ENCODE measurements around the gene SIPA1L3.

DNA sequence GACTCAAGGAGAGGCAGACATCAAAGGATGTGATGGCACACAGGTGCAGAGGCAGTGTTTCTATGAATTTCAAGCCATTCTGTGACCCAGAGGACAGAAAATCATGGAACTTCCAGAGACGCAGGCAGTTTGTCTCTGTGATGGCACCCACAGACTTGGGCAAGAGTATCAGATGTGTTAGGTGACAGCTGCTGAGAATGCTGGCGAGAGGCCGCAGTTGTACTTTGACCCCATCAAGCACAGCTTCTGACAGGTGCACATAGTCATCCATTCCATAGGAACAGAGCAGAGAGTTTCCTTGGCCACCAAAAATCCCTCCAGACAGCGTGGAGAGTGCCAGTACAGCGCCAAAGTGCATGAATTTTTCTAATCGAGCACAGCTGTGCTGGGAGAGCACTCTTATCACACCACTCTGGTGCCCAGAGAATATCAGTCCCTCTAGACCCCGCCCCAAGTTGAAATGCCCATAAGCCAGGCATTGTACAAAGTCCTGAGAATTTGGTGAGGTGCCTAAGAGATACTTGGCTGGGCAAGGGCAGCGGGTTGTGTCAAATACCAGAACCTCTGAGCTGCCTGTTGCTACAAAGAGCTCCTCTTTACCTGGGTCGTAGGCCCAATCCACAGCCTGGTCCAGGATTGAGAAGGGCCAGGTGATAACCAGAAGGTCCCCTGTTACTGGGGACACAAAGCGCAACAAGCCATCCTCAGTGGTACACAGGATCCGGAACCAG, 13.0 kb upstream of the SIPA1L3 start:
- TF ChIP-seq FOXM1 (IDR thresholded peaks at IDR 0.05; ENCODE audit: low read depth) (no peak), CTCF (IDR thresholded peaks at IDR 0.05) (no peak), TEAD4 (IDR thresholded peaks at IDR 0.05; ENCODE audit: borderline replicate concordance, insufficient read depth) (no peak), POLR2AphosphoS5 (IDR thresholded peaks at IDR 0.05; ENCODE audit: low read depth, low read length) (no peak), YY1 (IDR thresholded peaks at IDR 0.05; ENCODE audit: low read depth) (no peak), IRF3 (IDR thresholded peaks at IDR 0.05; ENCODE audit: low read depth, low read length) (no peak), NFIC (IDR thresholded peaks at IDR 0.05; ENCODE audit: borderline replicate concordance) (no peak), TAF1 (IDR thresholded peaks at IDR 0.05; ENCODE audit: borderline replicate concordance, low read depth, low read length) (no peak), MXI1 (IDR thresholded peaks at IDR 0.05; ENCODE audit: low read depth, low read length) (no peak)
- TF ChIP-seq, protein P1, sequence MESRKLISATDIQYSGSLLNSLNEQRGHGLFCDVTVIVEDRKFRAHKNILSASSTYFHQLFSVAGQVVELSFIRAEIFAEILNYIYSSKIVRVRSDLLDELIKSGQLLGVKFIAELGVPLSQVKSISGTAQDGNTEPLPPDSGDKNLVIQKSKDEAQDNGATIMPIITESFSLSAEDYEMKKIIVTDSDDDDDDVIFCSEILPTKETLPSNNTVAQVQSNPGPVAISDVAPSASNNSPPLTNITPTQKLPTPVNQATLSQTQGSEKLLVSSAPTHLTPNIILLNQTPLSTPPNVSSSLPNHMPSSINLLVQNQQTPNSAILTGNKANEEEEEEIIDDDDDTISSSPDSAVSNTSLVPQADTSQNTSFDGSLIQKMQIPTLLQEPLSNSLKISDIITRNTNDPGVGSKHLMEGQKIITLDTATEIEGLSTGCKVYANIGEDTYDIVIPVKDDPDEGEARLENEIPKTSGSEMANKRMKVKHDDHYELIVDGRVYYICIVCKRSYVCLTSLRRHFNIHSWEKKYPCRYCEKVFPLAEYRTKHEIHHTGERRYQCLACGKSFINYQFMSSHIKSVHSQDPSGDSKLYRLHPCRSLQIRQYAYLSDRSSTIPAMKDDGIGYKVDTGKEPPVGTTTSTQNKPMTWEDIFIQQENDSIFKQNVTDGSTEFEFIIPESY (IDR thresholded peaks at IDR 0.05; ENCODE audit: borderline replicate concordance, low read depth): no peak
- TF ChIP-seq, protein P2, sequence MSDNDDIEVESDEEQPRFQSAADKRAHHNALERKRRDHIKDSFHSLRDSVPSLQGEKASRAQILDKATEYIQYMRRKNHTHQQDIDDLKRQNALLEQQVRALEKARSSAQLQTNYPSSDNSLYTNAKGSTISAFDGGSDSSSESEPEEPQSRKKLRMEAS (IDR thresholded peaks at IDR 0.05; ENCODE audit: low read depth): no peak

Measured in SK-N-SH (cell line).